Uterus (tissue), 4 donors: ENCODE measurements around the gene ARHGEF26. TPM values are rescaled to one million over a fixed set of nuclear protein-coding genes. Genes with fewer than 3 reads are reported as not detected.

ENCODE experiments used
- DNase-seq, 2 donors: peaks; one replicate each; pipeline ENCODE4 v3.0.0-alpha.2; 2019 to 2020
- H3K27ac ChIP-seq, 2 donors: fragments of 200-600 bp; sonication (generic); 1 replicate in 1 of 2; 2 replicates in 1 of 2; pipeline ENCODE4 v1.5.1; 2016 to 2018
- H3K27me3 ChIP-seq, 2 donors: fragments of 200-600 bp; sonication (generic); one replicate each; pipeline ENCODE4 v1.5.1; 2018 to 2019; ENCODE audit warnings: control low read depth in 1 of 2
- H3K36me3 ChIP-seq, 2 donors: fragments of 200-600 bp; sonication (generic); one replicate each; pipeline ENCODE4 v1.5.1; 2019; ENCODE audit warnings: control low read depth in 1 of 2
- H3K4me1 ChIP-seq, 2 donors: fragments of 200-600 bp; sonication (generic); one replicate each; pipeline ENCODE4 v1.5.1; 2018 to 2019; ENCODE audit warnings: control low read depth in 1 of 2
- H3K4me3 ChIP-seq, 2 donors: fragments of 200-600 bp; sonication (generic); 1 replicate in 1 of 2; 2 replicates in 1 of 2; pipeline ENCODE4 v1.5.1; 2018 to 2019; ENCODE audit warnings: mild to moderate bottlenecking in 1 of 2
- H3K9me3 ChIP-seq, 2 donors: fragments of 200-600 bp; sonication (generic); one replicate each; pipeline ENCODE4 v1.5.1; 2019; ENCODE audit warnings: control low read depth in 1 of 2
- CTCF ChIP-seq, 4 experiments: fragments of 200-600 bp in 2 of 4; fragments of 450-650 bp in 2 of 4; sonication (generic) in 2 of 4; IDR thresholded peaks; one replicate each; pipeline ENCODE4 v1.5.1; 2016 to 2019; ENCODE audit warnings: antibody characterized with exemption in 4 of 4, mild to moderate bottlenecking in 2 of 4, moderate library complexity in 1 of 4
- POLR2A ChIP-seq, 2 donors: fragments of 450-650 bp; IDR thresholded peaks; one replicate each; pipeline ENCODE4 v1.6.1; 2016; ENCODE audit warnings: antibody characterized with exemption in 2 of 2, mild to moderate bottlenecking in 1 of 2, moderate library complexity in 1 of 2
- intact Hi-C: fragments of 100-400 bp; cut with DNase I; formaldehyde crosslinking; loops from one replicate; pipeline ENCODE4 v1.15.1; 2023; ENCODE audit warnings: low total_unique reads
- total RNA-seq, 4 donors: library from RNA; depleted of rRNA in 3 of 4; stranded (reverse); fragments of >200 nt in 3 of 4; gene quantifications; one replicate each; pipeline versions ENCODE4 v1.1.0 to v1.2.4, GENCODE V29; 2014 to 2023
- donor health status: DM: yes; HTN: yes; CAD: no.

The ARHGEF26 gene
- total RNA-seq, 4 donors from 2014 or later: 13.5 to 43.5 (median 16.6) TPM

- Histone ChIP-seq H3K4me3 (no peak overlapping the region), H3K9me3 (no peaks in the 10 kb centered on the region), H3K4me1 (no peaks in the 10 kb centered on the region), H3K27ac (no peak overlapping the region), H3K27me3 (no peaks in the 10 kb centered on the region), H3K36me3 (no peaks in the 10 kb centered on the region)
- no peak for TF ChIP-seq POLR2A (IDR thresholded peaks at IDR 0.05)
- TF ChIP-seq CTCF (IDR thresholded peaks at IDR 0.05): no peak
- intact Hi-C loops: no loop called here
- DNase-seq: no peak
Measured at GRCh38 chr3:154214306-154214705, 93.1 kb downstream of the ARHGEF26 start.

GRCh38 chr3:154217671-154218070 lies 96.5 kb downstream of the ARHGEF26 start:
- H3K4me3 ChIP-seq: no peak overlapping the region
- no peaks in the 10 kb centered on the region for H3K27me3 ChIP-seq
- H3K9me3 ChIP-seq: no peaks in the 10 kb centered on the region
- no peak for TF ChIP-seq POLR2A (IDR thresholded peaks at IDR 0.05)
- no peak for TF ChIP-seq CTCF (IDR thresholded peaks at IDR 0.05)
- no peak overlapping the region for H3K27ac ChIP-seq
- H3K36me3 ChIP-seq: no peaks in the 10 kb centered on the region
- no peaks in the 10 kb centered on the region for H3K4me1 ChIP-seq
- intact Hi-C loops: no loop called here
- DNase-seq: no peak

GRCh38 chr3:154218728-154219127 lies 97.5 kb downstream of the ARHGEF26 start:
- H3K36me3 ChIP-seq: no peaks in the 10 kb centered on the region
- H3K4me1 ChIP-seq: no peaks in the 10 kb centered on the region
- no peak overlapping the region for H3K27ac ChIP-seq
- H3K4me3 ChIP-seq: no peak overlapping the region
- DNase-seq: no peak
- no peaks in the 10 kb centered on the region for H3K27me3 ChIP-seq
- TF ChIP-seq CTCF (IDR thresholded peaks at IDR 0.05): no peak
- no peak for TF ChIP-seq POLR2A (IDR thresholded peaks at IDR 0.05)
- H3K9me3 ChIP-seq: no peaks in the 10 kb centered on the region
- intact Hi-C loops: no loop called here

- no peak overlapping the region for H3K27ac ChIP-seq
- no peaks in the 10 kb centered on the region for H3K36me3 ChIP-seq
- H3K4me1 ChIP-seq: no peaks in the 10 kb centered on the region
- no peak for DNase-seq
- intact Hi-C loops: no loop called here
- H3K4me3 ChIP-seq: no peak overlapping the region
- TF ChIP-seq CTCF (IDR thresholded peaks at IDR 0.05) (no peak), POLR2A (IDR thresholded peaks at IDR 0.05) (no peak)
- H3K27me3 ChIP-seq: no peaks in the 10 kb centered on the region
- H3K9me3 ChIP-seq: no peaks in the 10 kb centered on the region
Measured at GRCh38 chr3:154220462-154220861, 99.3 kb downstream of the ARHGEF26 start.

- Histone ChIP-seq H3K27me3 (no peaks in the 10 kb centered on the region), H3K36me3 (no peaks in the 10 kb centered on the region), H3K9me3 (no peaks in the 10 kb centered on the region), H3K4me1 (no peaks in the 10 kb centered on the region), H3K27ac (no peak overlapping the region), H3K4me3 (no peak overlapping the region)
- DNase-seq: no peak
- intact Hi-C loops: no loop called here
- no peak for TF ChIP-seq POLR2A (IDR thresholded peaks at IDR 0.05)
- no peak for TF ChIP-seq CTCF (IDR thresholded peaks at IDR 0.05)
Measured at GRCh38 chr3:154223519-154223918, 102.3 kb downstream of the ARHGEF26 start.
